ENCODE measurements around the gene TMEM238L. TPM values are rescaled to one million over a fixed set of nuclear protein-coding genes. Genes with fewer than 3 reads are reported as not detected.

TMEM238L gene
- total and polyA plus RNA-seq, 9 of the 15 experiments (the other 6 are each of a cell fraction or from before 2014, with no cell fraction given): not detected

- Histone ChIP-seq H3K4me2 (ENCODE audit: insufficient read depth, low read length) (no peak overlapping the region), H3K4me3 (no peak overlapping the region), H3K36me3 (ENCODE audit: control insufficient read depth, insufficient read depth, low read length) (no peaks in the 10 kb centered on the region), H2AFZ (ENCODE audit: low read depth, low read length) (no peak overlapping the region), H3K9me3 (replicated peaks; ENCODE audit: control insufficient read depth, insufficient read depth, low read depth, low read length) (no peaks in the 10 kb centered on the region), H3K9me1 (ENCODE audit: control insufficient read depth, insufficient read depth, low read length) (no peaks in the 10 kb centered on the region), H4K20me1 (replicated peaks; ENCODE audit: control insufficient read depth, insufficient read depth, low read length) (no peaks in the 10 kb centered on the region), H3K27ac (ENCODE audit: extremely low read depth, low read depth, low read length) (no peak overlapping the region), H3K79me2 (ENCODE audit: control insufficient read depth, insufficient read depth, low read length) (no peaks in the 10 kb centered on the region), H3K27me3 (ENCODE audit: control insufficient read depth in 2 of 2, insufficient read depth in 2 of 2, low read length in 2 of 2) (no peaks in the 10 kb centered on the region; a peak in 1 of 5 replicates), H3K9ac (ENCODE audit: insufficient read depth in 1 of 2, low read depth in 2 of 2, low read length in 2 of 2) (no peak overlapping the region), H3K4me1 (replicated peaks in 1 of 2; ENCODE audit: control insufficient read depth in 2 of 2, insufficient read depth in 2 of 2, low read length in 2 of 2) (no peaks in the 10 kb centered on the region)
- ATAC-seq: no peak
- intact Hi-C loops (cut with micrococcal nuclease) (no loop called here), in situ Hi-C loops (cut with MboI) (no loop called here)
- no TSS peak for BruUV-seq (replicated peaks)
- ChIA-PET CTCF (ENCODE audit: low intra/inter-chr PET ratio) (no interaction called here), POLR2A (no interaction called here)
- no peak for DNase-seq (ENCODE audit: extremely low read depth in 1 of 4, low spot score in 3 of 4)
- FAIRE-seq: no peak
- whole genome bisulfite sequencing (ENCODE audit: insufficient coverage, low coverage, missing lambda C conversion rate): 4% methylated on average over 5 of the region's 5 CpGs
- TF ChIP-seq NCOA6 (IDR thresholded peaks at IDR 0.05) (no peak), KLF13 (tag; IDR thresholded peaks at IDR 0.05; ENCODE audit: borderline replicate concordance, low read depth) (no peak), NR4A1 (CRISPR knock-in tag; IDR thresholded peaks at IDR 0.05) (no peak), NR4A1 (tag; IDR thresholded peaks at IDR 0.05) (no peak), ZNF592 (IDR thresholded peaks at IDR 0.05) (no peak), PHF8 (IDR thresholded peaks at IDR 0.05; ENCODE audit: borderline replicate concordance, low read length) (no peak)
Measured at GRCh38 chr17:10827898-10828552, 24.1 kb upstream of the TMEM238L start.

Measured in K562 (cell line).